Progenitor cell of endocrine pancreas (in vitro differentiated cells): ENCODE data around the gene SPINK13. TPM values are rescaled to one million over a fixed set of nuclear protein-coding genes. Genes with fewer than 3 reads are reported as not detected.

Experiments used
- DNase-seq: peaks from one replicate; pipeline ENCODE4 v3.0.0; 2021; ENCODE audit warnings: low spot score; ENCODE audit not compliant: unreplicated experiment
- H3K27ac Mint-ChIP-seq: 2 replicates; pipeline ENCODE4 v1.8.0; 2021; ENCODE audit warnings: mild to moderate bottlenecking, moderate library complexity, mixed read lengths
- H3K27me3 Mint-ChIP-seq: 2 replicates; pipeline ENCODE4 v1.8.0; 2021; ENCODE audit warnings: mixed read lengths
- H3K36me3 Mint-ChIP-seq: 2 replicates; pipeline ENCODE4 v1.8.0; 2022; ENCODE audit warnings: mixed read lengths; ENCODE audit not compliant: insufficient read depth
- H3K4me1 Mint-ChIP-seq: 2 replicates; pipeline ENCODE4 v1.8.0; 2021; ENCODE audit warnings: low read depth, mixed read lengths
- H3K4me3 Mint-ChIP-seq: 2 replicates; pipeline ENCODE4 v1.8.0; 2021; ENCODE audit warnings: low read depth, mild to moderate bottlenecking, moderate library complexity, mixed read lengths
- H3K9me3 Mint-ChIP-seq: 2 replicates; pipeline ENCODE4 v1.8.0; 2021; ENCODE audit warnings: low read depth, mixed read lengths
- CTCF ChIP-seq: fragments of 200-600 bp; sonication (generic); IDR thresholded peaks from one replicate; pipeline ENCODE4 v1.5.0; 2021; ENCODE audit warnings: antibody characterized with exemption, mild to moderate bottlenecking; ENCODE audit not compliant: unreplicated experiment
- long read RNA-seq: library from polyadenylated mRNA; unstranded; transcript quantifications from one replicate; pipeline ENCODE4 v2.0.0, GENCODE V29; 2020
- total RNA-seq: library from RNA; stranded (reverse); gene quantifications from 2 replicates; pipeline ENCODE4 v1.2.1, GENCODE V29; 2021

SPINK13 gene
- not detected in 2 replicates for total RNA-seq
- long read RNA-seq = 0 reads

- no peak for TF ChIP-seq CTCF
- no peaks in the 10 kb centered on the region for H3K36me3 Mint-ChIP-seq
- DNase-seq = no peak
Measured at GRCh38 chr5:148268566-148268965, at the start of gene SPINK13. Gene SPINK13, plus strand, starts transcription at chr5:148268794. Its CDS starts 1,279 bp downstream, at chr5:148270073.

GRCh38 chr5:148221508-148221907 is 47.1 kb upstream of the SPINK13 start:
- no peak for DNase-seq
- peaks cover 7% of the 10 kb centered on the region for H3K27me3 Mint-ChIP-seq
- no peak for TF ChIP-seq CTCF
- H3K9me3 Mint-ChIP-seq = peaks cover 8% of the 10 kb centered on the region
- H3K4me1 Mint-ChIP-seq = no peaks in the 10 kb centered on the region
- H3K4me3 Mint-ChIP-seq = no peak overlapping the region
- no peaks in the 10 kb centered on the region for H3K36me3 Mint-ChIP-seq
- H3K27ac Mint-ChIP-seq = no peak overlapping the region

More at GRCh38 chr5:148268566-148268965, at the start of gene SPINK13:
- Mint-ChIP-seq H3K4me1 (peaks cover 13% of the 10 kb centered on the region), H3K27me3 (no peaks in the 10 kb centered on the region), H3K27ac (no peak within 1 kb of the TSS), H3K9me3 (peaks cover 8% of the 10 kb centered on the region), H3K4me3 (no peak within 1 kb of the TSS)

GRCh38 chr5:148224117-148224742 is 44.4 kb upstream of the SPINK13 start:
- Mint-ChIP-seq H3K27me3 (peaks cover 7% of the 10 kb centered on the region), H3K9me3 (no peaks in the 10 kb centered on the region)
- TF ChIP-seq CTCF = no peak

GRCh38 chr5:148228392-148228984 is 40.1 kb upstream of the SPINK13 start:
- DNase-seq = no peak

More at GRCh38 chr5:148224117-148224742, 44.4 kb upstream of the SPINK13 start:
- Mint-ChIP-seq H3K4me1 (no peaks in the 10 kb centered on the region), H3K36me3 (no peaks in the 10 kb centered on the region), H3K4me3 (no peak overlapping the region), H3K27ac (no peak overlapping the region)
- DNase-seq = no peak

GRCh38 chr5:148229840-148230239 is 38.8 kb upstream of the SPINK13 start:
- Mint-ChIP-seq H3K4me3 (no peak overlapping the region), H3K27ac (no peak overlapping the region)
- TF ChIP-seq CTCF = no peak

More at GRCh38 chr5:148228392-148228984, 40.1 kb upstream of the SPINK13 start:
- Mint-ChIP-seq H3K27ac (no peak overlapping the region), H3K4me1 (no peaks in the 10 kb centered on the region), H3K27me3 (no peaks in the 10 kb centered on the region), H3K9me3 (peaks cover 3% of the 10 kb centered on the region), H3K36me3 (peaks cover 1% of the 10 kb centered on the region), H3K4me3 (no peak overlapping the region)
- TF ChIP-seq CTCF = no peak

More at GRCh38 chr5:148229840-148230239, 38.8 kb upstream of the SPINK13 start:
- H3K9me3 Mint-ChIP-seq = peaks cover 3% of the 10 kb centered on the region
- DNase-seq = no peak
- no peaks in the 10 kb centered on the region for H3K4me1 Mint-ChIP-seq
- H3K27me3 Mint-ChIP-seq = no peaks in the 10 kb centered on the region
- H3K36me3 Mint-ChIP-seq = peaks cover 1% of the 10 kb centered on the region
